ENCODE results near the gene AKR7A3. TPM values are rescaled to one million over a fixed set of nuclear protein-coding genes. Genes with fewer than 3 reads are reported as not detected.

Gene AKR7A3
- total RNA-seq, 6 experiments from 2014 or later: 58.1 to 169 (median 130) TPM

DNA sequence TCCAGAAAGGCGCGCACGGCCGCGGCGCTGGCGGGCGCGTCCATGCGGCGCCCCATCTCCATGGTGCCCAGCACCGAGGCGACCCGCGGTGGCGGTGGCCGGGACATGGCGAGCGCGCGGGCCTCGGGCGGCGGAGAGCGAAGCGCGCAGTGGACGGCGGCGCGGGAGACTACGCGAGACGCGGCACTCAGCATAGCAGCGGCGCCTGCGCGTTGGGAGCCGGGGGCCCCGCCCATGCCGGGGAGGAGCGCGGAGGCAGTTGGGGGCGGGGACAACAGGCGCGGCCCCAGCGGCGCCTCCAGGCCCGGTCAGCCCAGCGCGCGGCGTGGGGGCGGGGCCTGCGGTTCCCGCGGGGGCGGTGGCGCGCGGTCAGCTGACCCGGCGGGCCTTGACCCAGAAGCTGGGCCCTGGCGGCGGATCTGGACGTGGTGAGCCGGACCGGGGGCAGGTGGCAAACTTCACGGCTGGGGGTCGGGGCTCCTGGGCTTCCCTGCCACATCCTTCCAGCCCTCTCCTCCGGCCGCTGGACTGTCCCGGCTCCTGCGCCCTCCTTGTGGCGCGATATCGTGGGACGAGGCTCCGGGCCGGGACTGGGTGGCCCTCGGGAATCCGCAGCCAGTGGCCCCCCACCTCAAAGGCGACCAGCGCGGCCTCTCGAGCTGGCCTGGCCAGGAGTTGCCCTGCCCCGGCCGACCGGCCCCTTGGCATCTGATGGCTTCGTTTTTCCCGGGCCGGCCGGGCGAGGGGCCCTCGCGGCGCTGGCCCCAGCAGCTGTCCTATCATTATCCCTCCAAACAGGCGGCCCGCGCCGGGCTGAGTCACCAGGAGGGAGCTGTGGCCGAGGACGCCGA, 23.6 kb upstream of the AKR7A3 start, which contains the start of the genes AKR7A2 and SLC66A1:
Gene AKR7A2 (minus strand): TSS at position 214 of the 851 bp plus-strand sequence. CDS start 20 bp downstream, at position 194.
Gene SLC66A1 (plus strand): TSS at position 396 of the 851 bp plus-strand sequence. CDS start 5,352 bp downstream, outside the sequence.
- peak; percentile 92 to 97 (median 94) for ATAC-seq

DNA sequence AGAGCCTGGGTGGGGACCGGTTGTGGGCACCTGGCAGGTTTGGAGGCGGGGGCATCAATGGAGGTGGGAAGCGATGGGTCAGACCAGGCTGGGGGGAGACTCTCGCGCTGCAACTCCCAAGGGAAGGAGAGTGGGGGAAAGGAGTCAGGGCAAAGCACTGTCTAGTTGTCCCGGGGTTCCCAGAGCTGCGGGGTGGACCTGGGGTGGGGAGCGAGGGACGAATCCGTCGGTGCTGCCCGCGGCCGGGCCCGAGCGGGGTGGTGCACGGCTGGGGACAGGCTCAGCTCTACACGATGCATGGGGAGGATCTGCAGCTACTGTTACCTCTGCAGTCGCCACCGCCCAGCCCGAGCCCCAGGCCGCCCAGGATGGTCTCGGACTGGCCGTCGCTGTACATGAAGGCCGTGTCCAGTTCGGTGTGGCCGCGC, 22.9 kb upstream of the AKR7A3 start:
- H3K27me3 ChIP-seq: no peaks in the 10 kb centered on the region
- WGBS (ENCODE audit: insufficient coverage, low coverage, low lambda C conversion rate, missing lambda C conversion rate): 2% methylated on average over 5 of the region's 29 CpGs
- ATAC-seq (peak in 2 of 4 donors; percentile 10 to 28), DNase-seq (peak in 1 of 3 donors; percentile 44)
- intact Hi-C loops (cut with DNase I): no loop called here
- H3K4me3 ChIP-seq: peak overlapping the region; percentile 70 to 88 (median 87)
- TF ChIP-seq POLR2A (IDR thresholded peaks at IDR 0.05): no peak
- TF ChIP-seq, protein P1, sequence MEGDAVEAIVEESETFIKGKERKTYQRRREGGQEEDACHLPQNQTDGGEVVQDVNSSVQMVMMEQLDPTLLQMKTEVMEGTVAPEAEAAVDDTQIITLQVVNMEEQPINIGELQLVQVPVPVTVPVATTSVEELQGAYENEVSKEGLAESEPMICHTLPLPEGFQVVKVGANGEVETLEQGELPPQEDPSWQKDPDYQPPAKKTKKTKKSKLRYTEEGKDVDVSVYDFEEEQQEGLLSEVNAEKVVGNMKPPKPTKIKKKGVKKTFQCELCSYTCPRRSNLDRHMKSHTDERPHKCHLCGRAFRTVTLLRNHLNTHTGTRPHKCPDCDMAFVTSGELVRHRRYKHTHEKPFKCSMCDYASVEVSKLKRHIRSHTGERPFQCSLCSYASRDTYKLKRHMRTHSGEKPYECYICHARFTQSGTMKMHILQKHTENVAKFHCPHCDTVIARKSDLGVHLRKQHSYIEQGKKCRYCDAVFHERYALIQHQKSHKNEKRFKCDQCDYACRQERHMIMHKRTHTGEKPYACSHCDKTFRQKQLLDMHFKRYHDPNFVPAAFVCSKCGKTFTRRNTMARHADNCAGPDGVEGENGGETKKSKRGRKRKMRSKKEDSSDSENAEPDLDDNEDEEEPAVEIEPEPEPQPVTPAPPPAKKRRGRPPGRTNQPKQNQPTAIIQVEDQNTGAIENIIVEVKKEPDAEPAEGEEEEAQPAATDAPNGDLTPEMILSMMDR (IDR thresholded peaks at IDR 0.05): no peak
- peaks cover 0 to 15% (median 6%) of the 10 kb centered on the region in 4 donors for H3K36me3 ChIP-seq
- H3K27ac ChIP-seq: peak overlapping the region; percentile 15 to 83 (median 79)
- peaks cover 0 to 18% (median 7%) of the 10 kb centered on the region in 4 donors for H3K4me1 ChIP-seq
- no peaks in the 10 kb centered on the region for H3K9me3 ChIP-seq

More for the DNA sequence above, 23.6 kb upstream of the AKR7A3 start, which contains the start of the genes AKR7A2 and SLC66A1:
- H3K4me3 ChIP-seq: peak within 1 kb of the TSS; percentile 70 to 94 (median 87)
- no peaks in the 10 kb centered on the region for H3K27me3 ChIP-seq
- TF ChIP-seq POLR2A (IDR thresholded peaks at IDR 0.05): peak; percentile 79
- TF ChIP-seq, protein P1 (IDR thresholded peaks at IDR 0.05): peak in 1 of 4 donors; percentile 14
- DNase-seq: peak; percentile 95 to 96 (median 95)
- peaks cover 0 to 11% (median 4%) of the 10 kb centered on the region in 4 donors for H3K36me3 ChIP-seq
- H3K4me1 ChIP-seq: peaks cover 0 to 18% (median 7%) of the 10 kb centered on the region in 4 donors
- peak within 1 kb of the TSS; percentile 75 to 92 (median 79) for H3K27ac ChIP-seq
- no peaks in the 10 kb centered on the region for H3K9me3 ChIP-seq
- intact Hi-C loops (cut with DNase I): no loop called here
- WGBS (ENCODE audit: insufficient coverage, low coverage, low lambda C conversion rate, missing lambda C conversion rate): 0% methylated on average over 10 of the region's 105 CpGs

DNA sequence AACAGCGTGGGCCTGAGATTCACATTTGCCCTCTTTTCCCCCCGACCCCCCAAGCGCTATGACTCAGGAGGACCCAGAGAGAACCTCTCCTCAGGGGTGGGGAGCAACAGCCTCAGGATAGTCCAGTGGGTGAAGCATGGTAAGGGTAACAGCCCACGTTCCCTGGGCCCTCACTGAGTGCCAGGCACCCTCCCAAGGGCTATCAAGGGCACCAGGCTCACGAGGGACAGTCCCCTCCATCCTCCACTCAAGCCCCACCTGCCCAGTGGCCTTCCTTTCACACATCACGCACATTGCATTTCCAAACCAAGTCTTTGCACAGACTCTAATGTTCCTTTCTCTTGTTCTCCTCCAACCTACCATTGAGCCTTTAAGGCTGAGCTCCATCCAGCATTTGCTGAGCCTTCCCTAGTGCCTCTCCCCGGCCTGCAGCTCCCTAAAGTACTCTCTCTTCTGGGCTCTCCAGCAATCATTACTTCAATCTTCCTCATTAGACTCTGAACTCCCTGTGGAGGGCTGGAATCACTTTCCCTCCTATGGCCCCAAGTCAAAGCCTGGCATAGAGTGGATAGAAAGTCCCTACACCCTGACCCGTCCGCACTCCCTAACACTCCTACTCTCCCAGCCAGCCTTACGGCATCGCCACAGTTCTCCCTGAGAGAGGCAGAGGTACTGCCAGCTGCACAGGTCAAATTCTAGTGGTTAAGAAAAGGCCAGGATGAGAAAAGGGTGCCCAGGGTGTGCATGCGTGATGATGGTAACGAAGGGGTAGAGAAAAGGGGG, 22.3 kb upstream of the AKR7A3 start:
- H3K4me3 ChIP-seq: peak overlapping the region; percentile 70 to 88 (median 87)
- 31% methylated on average over 10 of the region's 13 CpGs for WGBS (ENCODE audit: insufficient coverage, low coverage, low lambda C conversion rate, missing lambda C conversion rate)
- intact Hi-C loops (cut with DNase I): no loop called here
- no peak overlapping the region for H3K27ac ChIP-seq
- TF ChIP-seq, protein P1 (IDR thresholded peaks at IDR 0.05): no peak
- TF ChIP-seq POLR2A (IDR thresholded peaks at IDR 0.05): no peak
- no peaks in the 10 kb centered on the region for H3K9me3 ChIP-seq
- DNase-seq (peak in 1 of 3 donors; percentile 50), ATAC-seq (peak in 3 of 4 donors; percentile 8 to 14 (median 12))
- H3K4me1 ChIP-seq: peaks cover 0 to 18% (median 7%) of the 10 kb centered on the region in 4 donors
- H3K27me3 ChIP-seq: no peaks in the 10 kb centered on the region
- peaks cover 0 to 18% (median 6%) of the 10 kb centered on the region in 4 donors for H3K36me3 ChIP-seq

DNA sequence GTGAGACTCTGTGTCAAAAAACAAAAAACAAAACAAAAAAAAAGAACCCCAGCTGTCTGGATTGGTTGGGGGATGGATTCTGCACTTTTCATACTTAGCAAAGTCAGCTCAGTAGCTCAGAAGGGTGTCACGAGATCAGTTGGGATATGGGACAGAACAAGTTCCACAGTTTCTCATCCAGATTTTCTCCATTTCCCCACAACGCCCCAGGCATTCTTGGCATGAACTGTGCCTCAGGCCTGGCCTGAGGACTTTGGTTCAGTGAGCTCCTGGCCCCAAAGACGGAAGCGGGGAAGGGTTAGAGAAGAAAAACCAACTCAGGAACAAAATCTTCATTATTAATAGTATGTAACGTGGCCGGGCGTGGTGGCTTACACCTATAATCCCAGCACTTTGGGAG, 21.5 kb upstream of the AKR7A3 start:
- Histone ChIP-seq H3K27ac (no peak overlapping the region), H3K4me3 (no peak overlapping the region), H3K9me3 (no peaks in the 10 kb centered on the region), H3K4me1 (peaks cover 0 to 18% (median 7%) of the 10 kb centered on the region in 4 donors), H3K27me3 (no peaks in the 10 kb centered on the region), H3K36me3 (peaks cover 0 to 27% (median 11%) of the 10 kb centered on the region in 4 donors)
- 90% methylated on average over 5 of the region's 7 CpGs for WGBS (ENCODE audit: insufficient coverage, low coverage, low lambda C conversion rate, missing lambda C conversion rate)
- DNase-seq: peak in 1 of 3 donors; percentile 42
- no peak for ATAC-seq
- TF ChIP-seq, protein P1 (IDR thresholded peaks at IDR 0.05): no peak
- TF ChIP-seq POLR2A (IDR thresholded peaks at IDR 0.05): no peak
- intact Hi-C loops (cut with DNase I): no loop called here

Data from right lobe of liver (tissue), 6 donors.